Endothelial cell of umbilical vein (primary cell): Measurements from ENCODE around the gene MRNIP. TPM values are rescaled to one million over a fixed set of nuclear protein-coding genes. Genes with fewer than 3 reads are reported as not detected.

ENCODE experiments used
- BruUV-seq: library from RNA; stranded (reverse); fragments of 400-500 nt; replicated peaks from 2 replicates; lab custom pipeline; 2021; lab: Mats Ljungman, UMichigan
- CTCF ChIA-PET: fragments of 300-600, 350-600 bp; sonication (Branson Sonifier 250); formaldehyde crosslinking; loops from one replicate; lab custom pipeline; 2021; ENCODE audit warnings: antibody characterized with exemption, inconsistent platforms; lab: Charles Lee
- POLR2A ChIA-PET: fragments of 300-600, 350-600 bp; sonication (Branson Sonifier 250); formaldehyde crosslinking; loops from one replicate; lab custom pipeline; 2021; ENCODE audit warnings: antibody characterized with exemption, inconsistent platforms; lab: Charles Lee
- DNase-seq: peaks from one replicate; pipeline ENCODE4 v3.0.0-alpha.2; 2011; ENCODE audit warnings: low read depth, low spot score
- FAIRE-seq: peaks from 2 replicates; lab custom pipeline; 2011; peaks lifted over from hg19 to GRCh38; lab: Jason Lieb, UNC
- H2AFZ ChIP-seq: 2 replicates; pipeline ENCODE4 v1.6.0; 2012; ENCODE audit warnings: low read depth, low read length, control low read depth, inconsistent platforms
- H3K27ac ChIP-seq: 2 replicates; pipeline ENCODE4 v1.5.1; 2011; ENCODE audit warnings: low read depth, mild to moderate bottlenecking, control low read depth, low read length, moderate library complexity; ENCODE audit not compliant: insufficient read depth
- H3K27me3 ChIP-seq, 2 experiments: 2 replicates each; pipeline versions ENCODE4 v1.6.0 to v1.6.1; 2011; ENCODE audit warnings: low read length in 2 of 2, mixed read lengths in 1 of 2; ENCODE audit not compliant: control insufficient read depth in 2 of 2, insufficient read depth in 2 of 2
- H3K36me3 ChIP-seq, 2 experiments: 2 replicates in 1 of 2; 3 replicates in 1 of 2; pipeline ENCODE4 v1.5.1; 2011; ENCODE audit warnings: low read length in 2 of 2, mild to moderate bottlenecking in 1 of 2, moderate library complexity in 1 of 2; ENCODE audit not compliant: control insufficient read depth in 2 of 2, insufficient read depth in 2 of 2; ENCODE audit errors: extremely low read depth in 1 of 2
- H3K4me1 ChIP-seq: 3 replicates; pipeline ENCODE4 v1.5.1; 2011; ENCODE audit warnings: mild to moderate bottlenecking, low read length; ENCODE audit not compliant: control insufficient read depth, insufficient read depth; ENCODE audit errors: extremely low read depth
- H3K4me2 ChIP-seq: 2 replicates; pipeline ENCODE4 v1.6.1; 2011; ENCODE audit warnings: low read length, control low read depth, mixed read lengths; ENCODE audit not compliant: insufficient read depth
- H3K4me3 ChIP-seq, 3 experiments: fragments of 200-600 bp in 1 of 3; sonication (generic), shearing (Covaris generic) in 1 of 3; replicated peaks in 1 of 3; 2 replicates each; pipeline ENCODE4 v1.5.1; 2011 to 2016; ENCODE audit warnings: control low read depth in 3 of 3, low read length in 3 of 3, mild to moderate bottlenecking in 2 of 3, inconsistent platforms in 1 of 3, low read depth in 1 of 3, moderate library complexity in 1 of 3; ENCODE audit not compliant: insufficient read depth in 1 of 3
- H3K79me2 ChIP-seq: 2 replicates; pipeline ENCODE4 v1.6.0; 2012; ENCODE audit warnings: low read length, inconsistent platforms; ENCODE audit not compliant: control insufficient read depth, insufficient read depth
- H3K9ac ChIP-seq: replicated peaks from 2 replicates; pipeline ENCODE3; 2011; ENCODE audit warnings: low read length, control low read depth; ENCODE audit not compliant: insufficient read depth; ENCODE audit errors: extremely low read depth
- H3K9me1 ChIP-seq: replicated peaks from 3 replicates; pipeline ENCODE4 v1.6.0; 2011; ENCODE audit warnings: mild to moderate bottlenecking, low read length; ENCODE audit not compliant: control insufficient read depth, insufficient read depth; ENCODE audit errors: extremely low read depth
- H3K9me3 ChIP-seq: replicated peaks from 2 replicates; pipeline ENCODE4 v1.5.1; 2012; ENCODE audit warnings: low read length, inconsistent platforms; ENCODE audit not compliant: control insufficient read depth, insufficient read depth
- H4K20me1 ChIP-seq: replicated peaks from 2 replicates; pipeline ENCODE3; 2011; ENCODE audit warnings: mild to moderate bottlenecking, low read length; ENCODE audit not compliant: control insufficient read depth, insufficient read depth; ENCODE audit errors: extremely low read depth
- CTCF ChIP-seq, 2 donors: IDR thresholded peaks; 1 replicate in 1 of 2; 2 replicates in 1 of 2; pipeline ENCODE4 v1.5.1; 2011; ENCODE audit warnings: low read length in 2 of 2, mild to moderate bottlenecking in 2 of 2, moderate library complexity in 2 of 2, control low read depth in 1 of 2, inconsistent platforms in 1 of 2, low read depth in 1 of 2; ENCODE audit not compliant: insufficient read depth in 1 of 2; ENCODE audit errors: extremely low read depth in 1 of 2
- EZH2 ChIP-seq: IDR thresholded peaks from 2 replicates; pipeline ENCODE4 v1.6.1; 2012; ENCODE audit warnings: borderline replicate concordance, low read depth, mild to moderate bottlenecking, moderate library complexity, low read length, inconsistent platforms; ENCODE audit not compliant: severe bottlenecking
- FOS ChIP-seq: IDR thresholded peaks from 2 replicates; pipeline ENCODE4 v1.6.1; 2011; ENCODE audit warnings: mild to moderate bottlenecking, low read length, moderate library complexity, borderline replicate concordance; ENCODE audit not compliant: insufficient read depth
- GATA2 ChIP-seq: IDR thresholded peaks from 2 replicates; pipeline ENCODE4 v1.7.0; 2011; ENCODE audit warnings: low read depth, mild to moderate bottlenecking, moderate library complexity, mixed read lengths, low read length; ENCODE audit not compliant: insufficient read length, insufficient read depth
- JUN ChIP-seq: IDR thresholded peaks from 2 replicates; pipeline ENCODE4 v1.6.1; 2011; ENCODE audit warnings: borderline replicate concordance, low read depth; ENCODE audit not compliant: insufficient read length, insufficient read depth
- MAX ChIP-seq: IDR thresholded peaks from 2 replicates; pipeline ENCODE4 v1.6.1; 2011; ENCODE audit not compliant: insufficient read depth, insufficient read length
- MYC ChIP-seq: IDR thresholded peaks from one replicate; pipeline ENCODE4 v1.6.1; 2011; ENCODE audit warnings: mild to moderate bottlenecking, low read depth, low read length
- POLR2A ChIP-seq: IDR thresholded peaks from 2 replicates; pipeline ENCODE4 v1.6.1; 2012; ENCODE audit warnings: low read depth, mild to moderate bottlenecking, control low read depth, low read length
- POLR2AphosphoS5 ChIP-seq: IDR thresholded peaks from 2 replicates; pipeline ENCODE4 v1.6.1; 2012; ENCODE audit warnings: low read depth, mild to moderate bottlenecking, control low read depth, low read length, moderate library complexity; ENCODE audit not compliant: insufficient read depth
- dilution Hi-C: fragments of 300-500 bp; cut with MboI; formaldehyde crosslinking; loops from one replicate; pipeline ENCODE4 v1.15.0; 2019; ENCODE audit warnings: low sequenced_read_pairs; ENCODE audit not compliant: extremely low pct_ligation_motif_present
- intact Hi-C: fragments of 100-400 bp; cut with micrococcal nuclease; formaldehyde crosslinking; loops from one replicate; pipeline ENCODE4 v1.10.0; 2022
- polyA plus RNA-seq, 4 experiments: library from polyadenylated mRNA; depleted of rRNA in 3 of 4; stranded (reverse) in 3 of 4; unstranded in 1 of 4; fragments of >200 nt; gene quantifications; 2 replicates each; pipeline versions ENCODE4 v1.2.1 to v1.2.3, GENCODE V29; 2011 to 2012; ENCODE audit warnings: missing spikeins in 1 of 4
- total RNA-seq: library from RNA; stranded (reverse); gene quantifications from 2 replicates; pipeline ENCODE4 v1.2.3, GENCODE V29; 2021

MRNIP gene
- total and polyA plus RNA-seq, 2 donors (not counting 3 experiments of a cell fraction or from before 2014, with no cell fraction given): 17.1 to 19.1 TPM

GRCh38 chr5:179875741-179876609, 17.4 kb upstream of the MRNIP start:
- Histone ChIP-seq H3K4me1 (no peaks in the 10 kb centered on the region), H3K4me2 (no peak overlapping the region), H3K27me3 (no peaks in the 10 kb centered on the region), H3K36me3 (peaks cover 4 to 69% of the 10 kb centered on the region in 2 experiments), H3K27ac (no peak overlapping the region), H3K79me2 (no peaks in the 10 kb centered on the region), H3K9me1 (no peaks in the 10 kb centered on the region), H3K4me3 (no peak overlapping the region), H4K20me1 (no peaks in the 10 kb centered on the region), H3K9me3 (no peaks in the 10 kb centered on the region), H3K9ac (no peak overlapping the region), H2AFZ (no peak overlapping the region)
- ChIA-PET POLR2A (no interaction called here), CTCF (no interaction called here)
- BruUV-seq: no TSS peak
- dilution Hi-C loops (no loop called here), intact Hi-C loops (no loop called here)
- no peak for FAIRE-seq
- DNase-seq: no peak
- TF ChIP-seq GATA2 (no peak), CTCF (IDR thresholded peaks at IDR 0.05; ENCODE audit: extremely low read depth in 1 of 2, insufficient read depth in 1 of 2, low read depth in 1 of 2, low read length in 2 of 2) (no peak), EZH2 (no peak), MAX (no peak), MYC (no peak), JUN (no peak), POLR2AphosphoS5 (no peak), POLR2A (no peak), FOS (no peak)
